GM12801 (cell line): ENCODE data around the gene VSX1.

Experiments
- CTCF ChIP-seq: IDR thresholded peaks from one replicate; pipeline ENCODE4 v1.5.1; 2011; ENCODE audit warnings: control low read depth; ENCODE audit not compliant: insufficient read length; ENCODE audit errors: extremely low read depth

VSX1 gene

GRCh38 chr20:25044261-25044560 lies 37.7 kb downstream of the VSX1 start:
- TF ChIP-seq CTCF = no peak

GRCh38 chr20:25043499-25044260 lies 38.3 kb downstream of the VSX1 start:
- TF ChIP-seq CTCF = no peak

- no peak for TF ChIP-seq CTCF
Observed at GRCh38 chr20:25042531-25043498, 39.1 kb downstream of the VSX1 start.

- TF ChIP-seq CTCF = no peak
Observed at GRCh38 chr20:25041813-25042530, 40.0 kb downstream of the VSX1 start.

GRCh38 chr20:25040438-25040831 lies 41.5 kb downstream of the VSX1 start:
- TF ChIP-seq CTCF = no peak

- TF ChIP-seq CTCF = no peak
Observed at GRCh38 chr20:25039697-25040437, 42.1 kb downstream of the VSX1 start.
